HFFc6 (cell line): ENCODE data around the gene TAAR9. TPM values are rescaled to one million over a fixed set of nuclear protein-coding genes. Genes with fewer than 3 reads are reported as not detected.

Source experiments
- DNase-seq: peaks from one replicate; pipeline ENCODE4 v3.0.0-alpha.2; 2018
- H3K27ac Mint-ChIP-seq: 2 replicates; pipeline ENCODE4 v1.8.0; 2020; ENCODE audit warnings: mild to moderate bottlenecking, mixed read lengths
- H3K27me3 Mint-ChIP-seq: 2 replicates; pipeline ENCODE4 v1.8.0; 2021; ENCODE audit warnings: mild to moderate bottlenecking, moderate library complexity, mixed read lengths; ENCODE audit not compliant: insufficient read depth
- H3K36me3 Mint-ChIP-seq: 2 replicates; pipeline ENCODE4 v1.8.0; 2021; ENCODE audit warnings: low read depth, mixed read lengths
- H3K4me1 Mint-ChIP-seq: 2 replicates; pipeline ENCODE4 v1.8.0; 2020; ENCODE audit warnings: low read depth, mixed read lengths
- H3K4me3 Mint-ChIP-seq: 2 replicates; pipeline ENCODE4 v1.8.0; 2020; ENCODE audit warnings: mild to moderate bottlenecking, moderate library complexity, mixed read lengths
- H3K9me3 Mint-ChIP-seq: 2 replicates; pipeline ENCODE4 v1.8.0; 2020; ENCODE audit warnings: mild to moderate bottlenecking, mixed read lengths
- CTCF ChIP-seq: fragments of 200-600 bp; sonication (generic); IDR thresholded peaks from 2 replicates; pipeline ENCODE4 v1.5.0; 2021; ENCODE audit warnings: antibody characterized with exemption, mild to moderate bottlenecking
- total RNA-seq, 6 experiments: library from RNA; stranded (reverse); fragmentation: NEBNext Ultra II Directional; extraction: Animal tissue kit (Norgen Biotek cat#: 25700); gene quantifications; 2 replicates in 1 of 6; 3 replicates in 5 of 6; pipeline ENCODE4 v1.2.3, GENCODE V29; 2021

TAAR9 gene
- total RNA-seq, 6 experiments from 2014 or later = not detected

- Mint-ChIP-seq H3K9me3 (no peaks in the 10 kb centered on the region), H3K36me3 (no peaks in the 10 kb centered on the region), H3K27me3 (peaks cover 19% of the 10 kb centered on the region), H3K4me1 (no peaks in the 10 kb centered on the region), H3K4me3 (no peak within 1 kb of the TSS), H3K27ac (no peak within 1 kb of the TSS)
- no peak for TF ChIP-seq CTCF
- no peak for DNase-seq
These were observed 32.2 kb downstream of the TAAR9 start, which contains the start of gene TAAR6 for GRCh38 chr6:132570221-132570777. Gene TAAR6 (plus strand): TSS chr6:132570322. CDS start chr6:132570322, 0 bp downstream.

- no peaks in the 10 kb centered on the region for H3K4me1 Mint-ChIP-seq
- TF ChIP-seq CTCF = no peak
- peaks cover 21% of the 10 kb centered on the region for H3K27me3 Mint-ChIP-seq
- no peaks in the 10 kb centered on the region for H3K9me3 Mint-ChIP-seq
- no peak for DNase-seq
- no peak overlapping the region for H3K27ac Mint-ChIP-seq
- no peaks in the 10 kb centered on the region for H3K36me3 Mint-ChIP-seq
- no peak overlapping the region for H3K4me3 Mint-ChIP-seq
These were observed 33.7 kb downstream of the TAAR9 start for GRCh38 chr6:132571774-132572173.

- no peak for TF ChIP-seq CTCF
- Mint-ChIP-seq H3K27me3 (peaks cover 3% of the 10 kb centered on the region; the same call in 1 of the 2 replicates), H3K4me1 (no peaks in the 10 kb centered on the region), H3K27ac (no peak overlapping the region), H3K36me3 (no peaks in the 10 kb centered on the region), H3K4me3 (no peak overlapping the region), H3K9me3 (no peaks in the 10 kb centered on the region)
- no peak for DNase-seq
These were observed 46.6 kb downstream of the TAAR9 start for GRCh38 chr6:132584698-132585097.

GRCh38 chr6:132587424-132587823 is 49.3 kb downstream of the TAAR9 start:
- TF ChIP-seq CTCF = no peak
- Mint-ChIP-seq H3K4me1 (no peaks in the 10 kb centered on the region), H3K4me3 (no peak overlapping the region), H3K9me3 (no peaks in the 10 kb centered on the region), H3K36me3 (no peaks in the 10 kb centered on the region), H3K27me3 (no peaks in the 10 kb centered on the region; the same call in 1 of the 2 replicates), H3K27ac (no peak overlapping the region)
- no peak for DNase-seq

Other genes with a start within 250 kb of the TAAR9 start
- 100 to 1,000 TPM in 5 of 6 experiments, 10 to 100 TPM in 1; 85.0 to 174 (median 153) TPM for gene MOXD1, start 136.8 kb upstream of the TAAR9 start, total RNA-seq
- gene STX7, start 25.2 kb upstream of the TAAR9 start, total RNA-seq = 10 to 100 TPM; 36.4 to 41.5 (median 39.3) TPM
- not detected for gene TAAR8, start 14.4 kb downstream of the TAAR9 start, total RNA-seq
- gene TAAR6, start 32.0 kb downstream of the TAAR9 start, total RNA-seq = not detected
- not detected for gene TAAR5, start 51.5 kb downstream of the TAAR9 start, total RNA-seq
- not detected for gene TAAR2, start 86.0 kb downstream of the TAAR9 start, total RNA-seq
- gene TAAR1, start 120.9 kb downstream of the TAAR9 start, total RNA-seq = not detected
- under 1 TPM in 5 of 6 experiments, not detected in 1; 0.07 to 0.13 (median 0.09) TPM for gene VNN1, start 175.8 kb downstream of the TAAR9 start, total RNA-seq
- not detected for gene VNN2, start 219.6 kb downstream of the TAAR9 start, total RNA-seq